OCI-LY7 (cell line): ENCODE results near the gene FBXO33. TPM values are rescaled to one million over a fixed set of nuclear protein-coding genes. Genes with fewer than 3 reads are reported as not detected.

Experiments
- BruUV-seq: library from RNA; stranded (reverse); fragments of 400-500 nt; replicated peaks from 2 replicates; lab custom pipeline; 2021; lab: Mats Ljungman, UMichigan
- CTCF ChIA-PET: fragments of 300-600 bp; sonication (Branson Sonifier 250); formaldehyde crosslinking; loops from one replicate; lab custom pipeline; 2022; ENCODE audit warnings: antibody characterized with exemption; ENCODE audit not compliant: unreplicated experiment; lab: Charles Lee
- POLR2A ChIA-PET: fragments of 300-600 bp; sonication (Branson Sonifier 250); formaldehyde crosslinking; loops from one replicate; lab custom pipeline; 2022; ENCODE audit warnings: antibody characterized with exemption; lab: Charles Lee
- DNase-seq: peaks from one replicate; pipeline ENCODE4 v3.0.0-alpha.2; 2015; ENCODE audit warnings: low spot score
- H2AFZ ChIP-seq: fragments of 200-600 bp; sonication (generic), shearing (Covaris generic); 2 replicates; pipeline ENCODE4 v1.6.1; 2014; ENCODE audit warnings: mild to moderate bottlenecking, antibody characterized with exemption, low read length, moderate library complexity
- H3K27ac ChIP-seq: fragments of 200-600 bp; sonication (generic); 2 replicates; pipeline ENCODE4 v1.5.1; 2014; ENCODE audit warnings: mixed run types, low read depth, mild to moderate bottlenecking, moderate library complexity, low read length, inconsistent platforms; ENCODE audit not compliant: poor library complexity, severe bottlenecking
- H3K36me3 ChIP-seq: fragments of 200-600 bp; sonication (generic); 2 replicates; pipeline ENCODE4 v1.6.1; 2014; ENCODE audit warnings: mild to moderate bottlenecking, antibody characterized with exemption, low read length, moderate library complexity, mixed read lengths; ENCODE audit not compliant: insufficient read depth
- H3K4me1 ChIP-seq: fragments of 200-600 bp; sonication (generic); 2 replicates; pipeline ENCODE4 v1.5.1; 2014; ENCODE audit warnings: mild to moderate bottlenecking, low read length; ENCODE audit not compliant: insufficient read depth, poor library complexity, severe bottlenecking
- H3K4me2 ChIP-seq: fragments of 200-600 bp; sonication (generic); 2 replicates; pipeline ENCODE4 v1.6.1; 2014; ENCODE audit warnings: mild to moderate bottlenecking, low read length
- H3K4me3 ChIP-seq: fragments of 200-600 bp; sonication (generic); 2 replicates; pipeline ENCODE4 v1.5.1; 2014; ENCODE audit warnings: mild to moderate bottlenecking, low read depth, low read length; ENCODE audit not compliant: poor library complexity, severe bottlenecking
- H3K79me2 ChIP-seq: fragments of 200-600 bp; sonication (generic); 2 replicates; pipeline ENCODE4 v1.6.1; 2016; ENCODE audit warnings: low read depth, mild to moderate bottlenecking, low read length, moderate library complexity, mixed read lengths; ENCODE audit not compliant: insufficient read depth
- H3K9me2 ChIP-seq: fragments of 200-600 bp; sonication (generic); 2 replicates; pipeline ENCODE4 v1.6.1; 2016; ENCODE audit warnings: mild to moderate bottlenecking, low read length, mixed read lengths; ENCODE audit not compliant: insufficient read depth
- H3K9me3 ChIP-seq: fragments of 200-600 bp; sonication (generic); 2 replicates; pipeline ENCODE4 v1.6.1; 2014; ENCODE audit warnings: mild to moderate bottlenecking, mixed run types, low read length, mixed read lengths
- H4K20me1 ChIP-seq: fragments of 200-600 bp; sonication (generic); 2 replicates; pipeline ENCODE4 v1.6.1; 2014; ENCODE audit warnings: mild to moderate bottlenecking, antibody characterized with exemption, low read length, moderate library complexity, mixed read lengths; ENCODE audit not compliant: insufficient read depth
- CTCF ChIP-seq: fragments of 200-600 bp; sonication (generic); conservative IDR thresholded peaks from 2 replicates; pipeline ENCODE4 v1.5.1; 2014; ENCODE audit warnings: mild to moderate bottlenecking, antibody characterized with exemption, low read length, moderate library complexity, mixed read lengths
- EZH2phosphoT487 ChIP-seq: fragments of 200-600 bp; sonication (generic); IDR thresholded peaks from 2 replicates; pipeline ENCODE4 v1.6.1; 2018; ENCODE audit warnings: low read depth, borderline replicate concordance, mild to moderate bottlenecking, mixed run types, antibody characterized with exemption, low read length, moderate library complexity, mixed read lengths
- intact Hi-C: fragments of 100-400 bp; cut with micrococcal nuclease; formaldehyde crosslinking; loops from one replicate; pipeline ENCODE4 v1.10.0; 2022; ENCODE audit not compliant: unreplicated experiment
- total RNA-seq, 2 experiments: library from RNA; depleted of rRNA in 1 of 2; stranded (reverse); fragments of >200 nt in 1 of 2; shearing (Covaris generic) in 1 of 2; gene quantifications; 2 replicates each; pipeline ENCODE4 v1.2.3, GENCODE V29; 2014 to 2022

The FBXO33 gene
- total RNA-seq, 2 experiments from 2014 or later, result 14.2 to 16.6 TPM

GRCh38 chr14:39434401-39434800 is 2.2 kb upstream of the FBXO33 start:
- TF ChIP-seq CTCF, result no peak
- TF ChIP-seq EZH2phosphoT487, result no peak
- no TSS peak for BruUV-seq
- Histone ChIP-seq H3K4me2 (peak overlapping the region; percentile 87; the same call in 1 of the 2 replicates), H4K20me1 (peaks cover 17% of the 10 kb centered on the region), H3K36me3 (no peaks in the 10 kb centered on the region), H3K9me2 (no peaks in the 10 kb centered on the region), H3K9me3 (no peaks in the 10 kb centered on the region), H3K79me2 (peaks cover 29% of the 10 kb centered on the region), H2AFZ (0 out of 2 replicates have a peak overlapping the region, but pooled peaks have one; percentile 90), H3K27ac (no peak overlapping the region), H3K4me3 (no peak overlapping the region), H3K4me1 (peaks cover 22% of the 10 kb centered on the region)
- DNase-seq, result no peak
- ChIA-PET POLR2A (interaction anchor here (0.6 to 4.7 kb wide), 8 partner anchors 10 to 323 kb away, joined by 3 to 35 read pairs (median 6); no protein-coding TSS in a partner anchor), CTCF (no interaction called here)
- intact Hi-C loops, result loop anchor here (5.0 kb wide), 1 partner anchor 202 kb away; the partner anchor contains the start of gene MIA2

- TF ChIP-seq EZH2phosphoT487, result no peak
- TF ChIP-seq CTCF, result no peak
- CTCF ChIA-PET, result interaction anchor here (0.5 to 0.9 kb wide), 2 partner anchors 29 to 331 kb away, joined by 4 read pairs; partner anchors contain the start of gene SEC23A
- Histone ChIP-seq H3K79me2 (peaks cover 39% of the 10 kb centered on the region), H3K9me3 (no peaks in the 10 kb centered on the region), H3K4me1 (peaks cover 32% of the 10 kb centered on the region), H3K4me2 (peak overlapping the region; percentile 87), H3K9me2 (no peaks in the 10 kb centered on the region), H3K36me3 (no peaks in the 10 kb centered on the region), H3K4me3 (peak overlapping the region; percentile 74), H4K20me1 (peaks cover 21% of the 10 kb centered on the region), H3K27ac (peak overlapping the region; percentile 91), H2AFZ (peak overlapping the region; percentile 90)
- intact Hi-C loops, result loop anchor here (2.0 to 5.0 kb wide), 2 partner anchors 201 to 331 kb away; partner anchors contain the start of genes MIA2 and SEC23A
- POLR2A ChIA-PET, result interaction anchor here (0.6 to 4.7 kb wide), 10 partner anchors 10 to 1856 kb away, joined by 3 to 35 read pairs (median 6); partner anchors contain the start of gene GEMIN2
- DNase-seq, result no peak
- BruUV-seq, result no TSS peak
These were observed 1.2 kb upstream of the FBXO33 start for GRCh38 chr14:39433452-39433813.
